ENCODE data around the gene NAV2.

- no peak for TF ChIP-seq JUND (IDR thresholded peaks at IDR 0.05)
- TF ChIP-seq CTCF (IDR thresholded peaks at IDR 0.05 in 2 of 3, conservative IDR thresholded peaks at IDR 0.05 in 1 of 3; ENCODE audit: borderline replicate concordance in 1 of 3, insufficient read depth in 1 of 3, low read depth in 2 of 3, low read length in 2 of 3): no peak
- TF ChIP-seq YY1 (IDR thresholded peaks at IDR 0.05; ENCODE audit: extremely low read depth, insufficient replicate concordance, low read depth, low read length): no peak
- no peak for TF ChIP-seq EZH2phosphoT487 (IDR thresholded peaks at IDR 0.05; ENCODE audit: borderline replicate concordance)
- no peak for TF ChIP-seq SP1 (IDR thresholded peaks at IDR 0.05; ENCODE audit: low read depth)
- TF ChIP-seq SRF (IDR thresholded peaks at IDR 0.05; ENCODE audit: low read depth): no peak
Measured at GRCh38 chr11:19822531-19822930, 109.9 kb downstream of the NAV2 start.

Measured in HCT116 (cell line).